MCF 10A (cell line): ENCODE results near the gene BAG5. TPM values are rescaled to one million over a fixed set of nuclear protein-coding genes. Genes with fewer than 3 reads are reported as not detected.

Experiments used
- BruUV-seq: library from RNA; stranded (reverse); fragments of 400-500 nt; replicated peaks from 2 replicates; lab custom pipeline; 2021; lab: Mats Ljungman, UMichigan
- CTCF ChIA-PET: fragments of 300-600 bp; sonication (Branson Sonifier 250); formaldehyde crosslinking; extraction: SDS; loops from one replicate; lab custom pipeline; 2021; ENCODE audit warnings: antibody characterized with exemption, inconsistent platforms; lab: Yijun Ruan, JAX
- POLR2A ChIA-PET: fragments of 300-600, 350-650 bp; sonication (Branson Sonifier 250); formaldehyde crosslinking; extraction: SDS; loops from one replicate; lab custom pipeline; 2020; ENCODE audit warnings: antibody characterized with exemption, inconsistent platforms; lab: Yijun Ruan, JAX
- DNase-seq: peaks from one replicate; pipeline ENCODE4 v3.0.0-alpha.2; 2018; ENCODE audit not compliant: unreplicated experiment
- H3K27ac Mint-ChIP-seq: one replicate; pipeline ENCODE4 v1.8.0; 2022; ENCODE audit warnings: mild to moderate bottlenecking, low read depth, mixed read lengths; ENCODE audit not compliant: unreplicated experiment
- H3K27me3 Mint-ChIP-seq: one replicate; pipeline ENCODE4 v1.8.0; 2022; ENCODE audit warnings: mixed read lengths; ENCODE audit not compliant: insufficient read depth, unreplicated experiment
- H3K36me3 Mint-ChIP-seq: one replicate; pipeline ENCODE4 v1.8.0; 2022; ENCODE audit warnings: mild to moderate bottlenecking, moderate library complexity, mixed read lengths; ENCODE audit not compliant: insufficient read depth, unreplicated experiment
- H3K4me1 Mint-ChIP-seq: one replicate; pipeline ENCODE4 v1.8.0; 2022; ENCODE audit warnings: mixed read lengths; ENCODE audit not compliant: insufficient read depth, unreplicated experiment
- H3K4me3 Mint-ChIP-seq: one replicate; pipeline ENCODE4 v1.8.0; 2022; ENCODE audit warnings: mild to moderate bottlenecking, moderate library complexity, mixed read lengths; ENCODE audit not compliant: unreplicated experiment
- H3K9me3 Mint-ChIP-seq: one replicate; pipeline ENCODE4 v1.8.0; 2022; ENCODE audit warnings: mixed read lengths; ENCODE audit not compliant: unreplicated experiment
- CTCF ChIP-seq: fragments of 200-600 bp; IDR thresholded peaks from one replicate; pipeline ENCODE4 v1.8.0; 2022; ENCODE audit warnings: antibody characterized with exemption, mild to moderate bottlenecking; ENCODE audit not compliant: unreplicated experiment
- intact Hi-C: fragments of 100-400 bp; cut with micrococcal nuclease; formaldehyde crosslinking; loops from 2 replicates; pipeline ENCODE4 v1.14.1; 2022
- total RNA-seq: library from RNA; stranded (reverse); gene quantifications from 2 replicates; pipeline ENCODE4 v1.2.3, GENCODE V29; 2022

BAG5 gene
- total RNA-seq, 1 experiment from 2014 or later, result 30.9 TPM

- Mint-ChIP-seq H3K27ac (no peak overlapping the region), H3K36me3 (peaks cover 23% of the 10 kb centered on the region), H3K4me1 (peaks cover 8% of the 10 kb centered on the region), H3K27me3 (no peaks in the 10 kb centered on the region), H3K9me3 (no peaks in the 10 kb centered on the region), H3K4me3 (no peak overlapping the region)
- TF ChIP-seq CTCF, result no peak
- no TSS peak for BruUV-seq
- DNase-seq, result no peak
- CTCF ChIA-PET, result interaction anchor here (0.6 to 6.8 kb wide), 4 partner anchors 16 to 37 kb away, joined by 3 to 44 read pairs (median 3); no protein-coding TSS in a partner anchor
- intact Hi-C loops, result no loop called here
- POLR2A ChIA-PET, result interaction anchor here (0.6 to 4.1 kb wide), 5 partner anchors 15 to 736 kb away, joined by 3 to 52 read pairs (median 3); partner anchors contain the start of gene TRMT61A
These were observed 18.6 kb downstream of the BAG5 start for GRCh38 chr14:103543721-103544387.

- peaks cover 23% of the 10 kb centered on the region for H3K36me3 Mint-ChIP-seq
- DNase-seq, result no peak
- intact Hi-C loops, result no loop called here
- H3K27ac Mint-ChIP-seq, result no peak overlapping the region
- H3K9me3 Mint-ChIP-seq, result no peaks in the 10 kb centered on the region
- ChIA-PET CTCF (interaction anchor here (0.9 to 6.8 kb wide), 3 partner anchors 9 to 25 kb away, joined by 7 to 44 read pairs (median 9); no protein-coding TSS in a partner anchor), POLR2A (interaction anchor here (0.6 to 4.1 kb wide), 5 partner anchors 14 to 735 kb away, joined by 3 to 61 read pairs (median 4); partner anchors contain the start of gene TRMT61A)
- H3K4me1 Mint-ChIP-seq, result peaks cover 8% of the 10 kb centered on the region
- no peak for TF ChIP-seq CTCF
- BruUV-seq, result no TSS peak
- no peaks in the 10 kb centered on the region for H3K27me3 Mint-ChIP-seq
- H3K4me3 Mint-ChIP-seq, result no peak overlapping the region
These were observed 19.3 kb downstream of the BAG5 start for GRCh38 chr14:103543140-103543539.

GRCh38 chr14:103542605-103543088, 19.8 kb downstream of the BAG5 start:
- TF ChIP-seq CTCF, result no peak
- no peak overlapping the region for H3K4me3 Mint-ChIP-seq
- no peak for DNase-seq
- no peaks in the 10 kb centered on the region for H3K9me3 Mint-ChIP-seq
- POLR2A ChIA-PET, result interaction anchor here (0.6 to 4.1 kb wide), 3 partner anchors 13 to 311 kb away, joined by 4 to 61 read pairs (median 52); partner anchors contain the start of gene TRMT61A
- no TSS peak for BruUV-seq
- CTCF ChIA-PET, result interaction anchor here (0.7 to 6.8 kb wide), 4 partner anchors 9 to 53 kb away, joined by 3 to 44 read pairs (median 8); no protein-coding TSS in a partner anchor
- peaks cover 23% of the 10 kb centered on the region for H3K36me3 Mint-ChIP-seq
- peaks cover 8% of the 10 kb centered on the region for H3K4me1 Mint-ChIP-seq
- H3K27ac Mint-ChIP-seq, result no peak overlapping the region
- no peaks in the 10 kb centered on the region for H3K27me3 Mint-ChIP-seq
- intact Hi-C loops, result no loop called here
